Ishikawa (cell line): ENCODE results near the gene LRFN5.

Experiments
- CEBPB ChIP-seq: IDR thresholded peaks from 2 replicates; pipeline ENCODE4 v1.6.1; 2012
- CREB1 ChIP-seq: IDR thresholded peaks from 2 replicates; pipeline ENCODE4 v1.6.1; 2012; ENCODE audit warnings: low read depth
- EGR1 ChIP-seq: IDR thresholded peaks from 2 replicates; pipeline ENCODE4 v1.6.1; 2012
- EP300 ChIP-seq: IDR thresholded peaks from 2 replicates; pipeline ENCODE4 v1.6.1; 2012; ENCODE audit warnings: borderline replicate concordance
- FOXM1 ChIP-seq: IDR thresholded peaks from 2 replicates; pipeline ENCODE4 v1.6.1; 2012; ENCODE audit warnings: low read depth, borderline replicate concordance
- RAD21 ChIP-seq: IDR thresholded peaks from 2 replicates; pipeline ENCODE4 v1.6.1; 2012; ENCODE audit warnings: low read depth
- REST ChIP-seq: IDR thresholded peaks from 2 replicates; pipeline ENCODE4 v1.6.1; 2012; ENCODE audit warnings: low read depth, mild to moderate bottlenecking
- TAF1 ChIP-seq: IDR thresholded peaks from 2 replicates; pipeline ENCODE4 v1.6.1; 2012; ENCODE audit warnings: low read depth, mild to moderate bottlenecking
- YY1 ChIP-seq: IDR thresholded peaks from 2 replicates; pipeline ENCODE4 v1.6.1; 2012; ENCODE audit warnings: low read depth
- ZBTB7A ChIP-seq: IDR thresholded peaks from 2 replicates; pipeline ENCODE4 v1.6.1; 2012; ENCODE audit warnings: low read depth
- TF ChIP-seq, protein P1 (sequence below): IDR thresholded peaks from 2 replicates; pipeline ENCODE4 v1.6.1; 2012
- TF ChIP-seq, protein P2 (sequence below): IDR thresholded peaks from 2 replicates; pipeline ENCODE4 v1.6.1; 2012

DNA sequence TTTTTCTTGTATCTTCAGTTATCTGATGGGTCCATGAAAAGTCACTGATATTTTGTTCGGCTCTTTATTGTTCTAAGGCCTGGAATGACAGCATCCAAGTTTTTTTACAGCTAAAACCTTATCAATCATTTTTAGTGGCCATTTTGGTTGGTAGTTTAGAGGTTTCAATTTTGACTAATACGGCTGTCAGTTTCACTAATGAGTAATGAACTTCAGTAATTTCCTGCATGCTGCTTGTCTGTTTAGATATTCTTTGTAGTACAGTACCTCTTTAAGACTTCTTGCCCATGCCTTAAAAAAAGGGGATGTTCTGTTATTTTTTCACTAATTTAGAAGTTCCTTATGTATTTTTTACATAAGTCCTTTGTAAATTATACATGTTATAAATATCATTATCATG lies 176.7 kb downstream of the LRFN5 start:
- no peak for TF ChIP-seq CEBPB
- no peak for TF ChIP-seq RAD21
- no peak for TF ChIP-seq YY1
- no peak for TF ChIP-seq ZBTB7A
- TF ChIP-seq, protein P1, sequence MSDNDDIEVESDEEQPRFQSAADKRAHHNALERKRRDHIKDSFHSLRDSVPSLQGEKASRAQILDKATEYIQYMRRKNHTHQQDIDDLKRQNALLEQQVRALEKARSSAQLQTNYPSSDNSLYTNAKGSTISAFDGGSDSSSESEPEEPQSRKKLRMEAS = no peak
- TF ChIP-seq EP300 = no peak
- no peak for TF ChIP-seq EGR1
- TF ChIP-seq, protein P2, sequence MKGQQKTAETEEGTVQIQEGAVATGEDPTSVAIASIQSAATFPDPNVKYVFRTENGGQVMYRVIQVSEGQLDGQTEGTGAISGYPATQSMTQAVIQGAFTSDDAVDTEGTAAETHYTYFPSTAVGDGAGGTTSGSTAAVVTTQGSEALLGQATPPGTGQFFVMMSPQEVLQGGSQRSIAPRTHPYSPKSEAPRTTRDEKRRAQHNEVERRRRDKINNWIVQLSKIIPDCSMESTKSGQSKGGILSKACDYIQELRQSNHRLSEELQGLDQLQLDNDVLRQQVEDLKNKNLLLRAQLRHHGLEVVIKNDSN = no peak
- TF ChIP-seq TAF1 = no peak
- TF ChIP-seq FOXM1 = no peak
- no peak for TF ChIP-seq REST
- TF ChIP-seq CREB1 = no peak
